Measurements from ENCODE around the gene GAK. TPM values are rescaled to one million over a fixed set of nuclear protein-coding genes. Genes with fewer than 3 reads are reported as not detected.
A peak's percentile ranks its signal among the peaks of the same experiment; 100 is the strongest.

GAK gene
- total RNA-seq, 8 experiments from 2014 or later, result 26.1 to 94.0 (median 44.6) TPM

DNA sequence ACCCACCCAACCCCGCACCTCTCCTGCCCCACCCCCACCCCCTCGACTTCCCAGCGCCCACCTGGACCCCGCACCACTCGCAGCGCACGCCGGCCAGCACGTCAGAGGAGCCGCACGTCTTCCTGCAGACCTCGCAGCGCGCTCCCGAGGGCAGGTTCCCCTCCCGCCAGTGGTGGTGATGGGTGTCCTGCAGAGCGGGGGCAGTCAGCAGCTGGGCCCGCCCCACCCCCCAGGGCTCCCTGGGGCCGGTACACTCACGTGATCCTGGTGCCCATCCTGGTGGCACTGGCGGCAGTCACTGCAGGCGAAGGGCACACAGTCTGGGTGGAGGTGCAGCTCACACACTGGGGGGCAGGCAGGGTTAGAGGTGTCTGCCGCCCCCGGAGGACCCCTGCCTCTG, 36.1 kb upstream of the GAK start:
- peaks cover 13 to 17% of the 10 kb centered on the region in 2 donors for H3K4me1 ChIP-seq (replicated peaks in 1 of 2)
- in situ Hi-C loops (cut with MboI; ENCODE audit: low pct_unique_long_range_greater_than_20kb in 2 of 9, low sequenced_read_pairs in 9 of 9, unreplicated experiment in 9 of 9), result no loop called here
- no CpG with 5 or more reads among the region's 24 CpGs for WGBS, 10 experiments
- no peak overlapping the region for H3K4me3 ChIP-seq
- H3K27ac ChIP-seq, result no peak overlapping the region
- no peak for ATAC-seq (replicated peaks in 6 of 8)

DNA sequence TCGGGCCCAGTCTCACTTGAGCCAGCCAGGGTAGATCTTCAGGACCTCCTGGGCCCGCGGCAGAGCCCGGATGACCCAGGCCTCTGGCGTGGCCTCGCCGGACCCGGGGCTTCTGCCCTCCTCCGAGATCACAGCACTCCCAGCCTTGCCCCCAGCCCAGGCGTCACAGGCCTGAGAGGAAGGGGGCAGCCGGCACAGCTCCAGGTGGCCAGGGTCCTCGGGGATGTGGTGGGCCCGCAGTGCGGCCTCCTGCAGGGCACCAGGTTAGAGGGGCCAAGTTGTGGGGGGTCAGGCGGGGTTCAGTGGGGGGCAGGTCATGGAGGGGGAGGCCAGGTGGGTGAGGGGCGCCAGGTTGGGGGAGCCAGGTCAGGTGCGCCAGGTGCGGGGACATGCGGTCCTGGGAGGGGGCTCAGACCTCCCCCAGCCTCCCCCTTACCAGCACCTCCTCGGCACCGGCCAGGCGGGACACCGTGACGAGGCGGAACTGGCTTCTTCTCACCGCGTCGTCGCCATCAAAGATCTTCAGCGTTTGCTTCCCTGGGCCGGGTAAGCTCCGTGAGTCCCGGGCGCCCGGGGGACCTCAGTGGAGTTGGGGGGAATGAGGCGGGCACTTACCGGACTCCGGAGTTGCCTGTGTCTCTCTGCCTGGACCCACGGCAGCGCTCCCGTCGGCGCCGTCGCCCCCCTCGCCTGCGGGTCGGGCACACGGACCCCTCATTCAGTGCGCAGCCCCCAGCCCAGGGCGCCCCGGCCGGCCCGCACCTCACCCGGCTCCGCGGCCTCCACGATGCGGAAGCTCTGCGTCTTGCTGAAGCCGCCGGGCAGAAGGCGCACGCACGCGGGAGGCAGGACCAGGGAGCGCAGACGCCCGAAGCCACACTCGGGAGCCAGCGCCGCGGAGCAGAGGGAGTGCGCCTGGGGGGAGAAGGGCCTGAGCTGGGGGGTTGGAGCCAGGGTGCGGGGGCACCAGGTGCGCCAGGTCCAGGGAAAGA, 35.3 kb upstream of the GAK start:
- Histone ChIP-seq H3K4me3 (peak overlapping the region in 1 of 5 donors; percentile 0), H3K27ac (no peak overlapping the region), H3K4me1 (replicated peaks in 1 of 2) (peaks cover 11 to 14% of the 10 kb centered on the region in 2 donors)
- in situ Hi-C loops (cut with MboI; ENCODE audit: low pct_unique_long_range_greater_than_20kb in 2 of 9, low sequenced_read_pairs in 9 of 9, unreplicated experiment in 9 of 9), result no loop called here
- WGBS, 10 experiments, result 14% methylated on average over 7 of the region's 76 CpGs; no CpG with 5 or more reads in 9 of the 10 experiments
- peak in 1 of 8 experiments; percentile 11 for ATAC-seq (replicated peaks in 6 of 8)

DNA sequence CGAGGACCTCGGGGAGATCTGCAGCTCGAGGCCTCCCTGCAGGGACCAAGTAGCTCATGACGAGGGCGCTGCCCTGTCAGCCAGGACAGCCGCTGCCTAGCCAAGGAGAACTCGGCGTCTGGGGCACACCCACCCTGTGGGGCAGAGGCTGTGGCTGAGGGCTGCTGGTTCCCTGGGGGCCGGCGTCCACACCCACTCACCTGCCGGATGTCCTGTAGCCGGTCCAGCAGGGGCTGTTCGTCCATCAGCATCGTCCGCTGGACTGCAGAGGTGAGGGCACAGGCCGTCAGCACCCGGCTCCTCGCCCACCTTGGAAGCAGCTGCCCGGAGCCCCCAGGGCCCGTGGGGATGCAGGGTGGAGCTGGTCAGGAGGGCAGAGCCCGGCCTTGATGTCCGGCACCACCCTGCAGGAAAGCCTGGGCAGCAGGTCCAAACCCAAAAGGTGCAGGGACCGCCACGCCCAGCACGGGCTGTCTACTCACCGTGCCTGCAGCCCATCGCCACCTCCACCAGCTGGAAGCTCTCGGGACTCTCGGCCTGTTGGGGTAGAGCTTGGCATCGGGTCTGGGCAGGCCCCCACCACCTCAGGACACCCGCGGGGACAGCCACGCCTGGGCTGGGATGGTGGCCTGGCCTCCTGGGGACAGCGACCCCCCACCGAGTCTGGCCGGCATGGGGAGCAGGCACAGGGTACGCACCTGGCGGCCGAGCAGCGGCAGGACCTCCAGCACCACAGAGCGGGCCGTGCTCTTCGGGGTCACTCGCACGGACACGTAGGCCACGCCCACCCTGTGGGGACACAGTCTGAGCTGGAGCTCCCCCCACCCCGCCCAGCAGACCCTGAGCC, 34.4 kb upstream of the GAK start:
- no peak overlapping the region for H3K27ac ChIP-seq
- WGBS, 10 experiments, result 78 to 100% (median 100%) methylated on average over 1 to 9 of the region's 48 CpGs; no CpG with 5 or more reads in 5 of the 10 experiments
- no peak for ATAC-seq (replicated peaks in 6 of 8)
- no peak overlapping the region for H3K4me3 ChIP-seq
- in situ Hi-C loops (cut with MboI; ENCODE audit: low pct_unique_long_range_greater_than_20kb in 2 of 9, low sequenced_read_pairs in 9 of 9, unreplicated experiment in 9 of 9), result no loop called here
- H3K4me1 ChIP-seq (replicated peaks in 1 of 2), result peaks cover 4 to 7% of the 10 kb centered on the region in 2 donors

DNA sequence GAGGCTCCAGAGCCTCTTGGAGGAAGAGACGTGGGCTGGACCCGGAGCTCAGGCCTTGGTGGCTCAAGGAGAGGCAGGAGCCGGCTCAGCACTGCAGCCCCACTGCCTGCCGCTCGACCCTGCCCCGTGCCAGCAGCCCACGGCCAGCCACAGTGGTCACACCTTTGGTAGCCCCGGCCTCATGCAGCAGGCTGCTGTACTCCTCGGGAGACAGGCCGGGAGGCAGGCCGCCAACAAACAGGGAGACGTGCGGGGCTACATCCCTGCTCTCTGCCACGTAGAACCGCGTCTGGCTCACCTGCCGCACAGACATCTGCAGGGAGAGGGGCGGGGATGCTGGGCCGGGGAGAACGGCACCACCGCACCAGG, 33.6 kb upstream of the GAK start:
- in situ Hi-C loops (cut with MboI; ENCODE audit: low pct_unique_long_range_greater_than_20kb in 2 of 9, low sequenced_read_pairs in 9 of 9, unreplicated experiment in 9 of 9), result no loop called here
- Histone ChIP-seq H3K4me3 (no peak overlapping the region), H3K27ac (no peak overlapping the region), H3K4me1 (replicated peaks in 1 of 2) (peaks cover 4 to 5% of the 10 kb centered on the region in 2 donors)
- no peak for ATAC-seq (replicated peaks in 6 of 8)
- WGBS, 10 experiments, result 93 to 95% methylated on average over 3 to 4 of the region's 21 CpGs; no CpG with 5 or more reads in 8 of the 10 experiments

DNA sequence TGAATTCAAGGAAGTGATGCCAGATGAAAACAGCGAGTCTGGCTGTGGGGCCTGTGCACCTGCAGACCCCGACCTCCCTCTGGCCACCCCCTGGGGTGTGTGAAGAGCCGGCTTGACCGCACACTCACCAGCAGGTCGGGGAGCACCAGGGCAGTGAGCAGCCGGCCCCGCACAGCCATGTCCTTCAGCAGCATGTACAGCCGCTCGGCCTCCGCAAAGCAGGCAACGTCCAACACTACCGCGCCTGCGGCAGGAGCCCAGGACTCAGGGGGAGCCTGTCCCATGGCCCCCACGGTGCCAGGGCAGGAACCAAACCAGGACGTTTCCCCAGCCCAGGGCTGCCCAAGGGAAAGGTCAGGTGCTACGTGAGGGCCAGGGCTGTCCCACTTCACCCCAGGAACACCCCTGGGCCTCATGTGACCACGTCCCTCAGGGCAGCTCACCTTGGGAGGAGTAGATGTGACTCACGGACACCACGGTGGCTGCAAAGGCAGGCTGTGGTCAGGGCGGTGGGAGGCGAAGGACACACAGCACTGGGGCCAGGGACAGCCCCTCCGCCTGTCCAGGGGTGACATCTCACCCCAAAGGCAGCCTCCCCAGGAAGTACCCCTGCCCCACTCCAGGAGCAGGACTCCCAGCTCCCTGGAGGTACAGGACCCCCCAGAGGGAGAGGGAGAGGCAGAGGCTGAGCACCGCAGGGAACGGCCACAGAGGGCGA, 33.1 kb upstream of the GAK start:
- in situ Hi-C loops (cut with MboI; ENCODE audit: low pct_unique_long_range_greater_than_20kb in 2 of 9, low sequenced_read_pairs in 9 of 9, unreplicated experiment in 9 of 9), result no loop called here
- ATAC-seq (replicated peaks in 6 of 8), result no peak
- no peak overlapping the region for H3K27ac ChIP-seq

DNA sequence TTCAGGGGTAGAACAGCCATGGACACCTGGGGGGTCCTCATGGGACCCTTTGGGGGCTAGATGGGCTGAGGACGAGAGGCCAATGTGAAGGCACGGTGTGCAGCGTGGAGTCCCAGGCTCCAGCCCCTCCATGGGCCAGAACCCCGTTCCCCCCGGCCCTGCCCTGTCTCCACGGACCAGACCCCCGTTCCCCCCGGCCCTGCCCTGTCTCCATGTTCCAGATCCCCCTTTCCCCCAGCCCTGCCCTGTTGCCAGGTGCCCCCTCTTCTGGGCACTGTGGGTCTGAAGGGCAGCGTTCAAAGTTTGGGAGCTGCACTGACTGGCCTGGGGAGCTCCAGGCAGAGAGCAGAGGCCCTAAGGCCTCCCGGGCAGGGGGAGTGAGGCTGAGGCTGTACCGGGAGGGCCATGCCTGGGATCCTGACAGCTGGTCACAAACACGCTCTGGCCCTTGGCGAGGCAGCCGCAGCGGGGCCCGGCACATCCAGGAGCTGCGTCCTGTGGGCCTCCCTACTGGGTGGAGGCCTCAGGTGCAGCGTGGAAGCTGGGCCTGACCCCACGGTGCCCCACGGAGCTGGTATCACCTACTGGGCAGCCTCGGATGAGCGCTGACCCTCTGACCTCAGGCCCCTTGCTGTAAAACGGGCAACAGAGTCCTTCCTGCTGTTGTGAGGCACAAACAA, 32.4 kb upstream of the GAK start:
- in situ Hi-C loops (cut with MboI; ENCODE audit: low pct_unique_long_range_greater_than_20kb in 2 of 9, low sequenced_read_pairs in 9 of 9, unreplicated experiment in 9 of 9), result no loop called here
- peaks cover 4 to 5% of the 10 kb centered on the region in 2 donors for H3K4me1 ChIP-seq (replicated peaks in 1 of 2)

More for the DNA sequence above, 33.1 kb upstream of the GAK start:
- no peak overlapping the region for H3K4me3 ChIP-seq
- peaks cover 4 to 5% of the 10 kb centered on the region in 2 donors for H3K4me1 ChIP-seq (replicated peaks in 1 of 2)
- 67 to 100% (median 86%) methylated on average over 1 to 12 of the region's 26 CpGs; no CpG with 5 or more reads in 2 of the 10 experiments for WGBS, 10 experiments

DNA sequence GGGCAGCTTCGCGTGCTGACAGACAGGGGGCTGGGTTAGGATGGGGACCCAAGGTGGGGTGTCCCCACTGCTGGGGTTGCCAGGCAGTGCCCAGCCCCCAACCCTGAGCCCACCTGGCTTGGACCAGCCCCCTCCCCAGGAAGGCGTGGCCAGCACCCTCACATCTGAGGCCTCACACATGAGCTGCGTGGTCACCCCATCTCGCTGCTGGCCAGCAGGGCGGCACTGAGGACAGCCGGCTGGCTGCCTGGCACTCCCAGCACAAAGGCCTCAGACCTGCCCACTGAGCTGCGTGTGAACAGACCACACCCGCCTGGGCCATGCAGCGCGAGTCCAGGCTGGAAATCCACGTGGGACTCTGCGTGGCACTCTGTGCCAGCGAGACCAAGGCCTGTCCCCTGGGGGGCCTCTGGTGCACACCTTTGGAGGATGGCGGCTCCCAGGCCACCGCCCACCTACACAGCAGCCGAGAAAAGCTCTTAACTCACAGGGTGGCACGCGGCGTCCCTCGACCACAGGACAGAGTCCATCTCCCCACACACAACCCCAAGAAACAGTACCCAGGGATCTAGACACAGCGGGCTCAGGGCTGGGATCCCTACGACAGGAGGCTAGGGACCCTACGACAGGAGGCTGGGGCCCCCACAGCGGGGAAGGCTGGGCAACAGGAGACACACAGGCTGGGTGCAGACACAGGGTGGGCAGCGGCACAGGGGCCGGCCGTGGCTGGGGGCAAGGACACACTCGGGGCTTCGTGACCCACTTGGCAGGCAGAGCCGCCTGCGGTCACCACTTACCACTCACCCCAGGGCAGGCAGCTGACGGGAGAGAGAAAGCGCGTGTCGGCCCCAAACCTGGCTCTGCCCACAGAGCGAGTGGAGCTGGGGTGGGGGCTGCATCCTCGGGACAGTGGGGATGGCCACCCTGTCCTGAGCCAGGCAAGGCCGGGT, 31.4 kb upstream of the GAK start:
- ATAC-seq (replicated peaks in 6 of 8), result no peak
- in situ Hi-C loops (cut with MboI; ENCODE audit: low pct_unique_long_range_greater_than_20kb in 2 of 9, low sequenced_read_pairs in 9 of 9, unreplicated experiment in 9 of 9), result no loop called here
- Histone ChIP-seq H3K4me1 (replicated peaks in 1 of 2) (peaks cover 4 to 5% of the 10 kb centered on the region in 2 donors), H3K27ac (no peak overlapping the region), H3K4me3 (no peak overlapping the region)
- 80 to 100% (median 83%) methylated on average over 1 to 7 of the region's 39 CpGs; no CpG with 5 or more reads in 5 of the 10 experiments for WGBS, 10 experiments

More for the DNA sequence above, 32.4 kb upstream of the GAK start:
- ATAC-seq (replicated peaks in 6 of 8), result no peak
- H3K4me3 ChIP-seq, result no peak overlapping the region
- WGBS, 10 experiments, result 40 to 92% (median 73%) methylated on average over 1 to 5 of the region's 23 CpGs; no CpG with 5 or more reads in 6 of the 10 experiments
- no peak overlapping the region for H3K27ac ChIP-seq

DNA sequence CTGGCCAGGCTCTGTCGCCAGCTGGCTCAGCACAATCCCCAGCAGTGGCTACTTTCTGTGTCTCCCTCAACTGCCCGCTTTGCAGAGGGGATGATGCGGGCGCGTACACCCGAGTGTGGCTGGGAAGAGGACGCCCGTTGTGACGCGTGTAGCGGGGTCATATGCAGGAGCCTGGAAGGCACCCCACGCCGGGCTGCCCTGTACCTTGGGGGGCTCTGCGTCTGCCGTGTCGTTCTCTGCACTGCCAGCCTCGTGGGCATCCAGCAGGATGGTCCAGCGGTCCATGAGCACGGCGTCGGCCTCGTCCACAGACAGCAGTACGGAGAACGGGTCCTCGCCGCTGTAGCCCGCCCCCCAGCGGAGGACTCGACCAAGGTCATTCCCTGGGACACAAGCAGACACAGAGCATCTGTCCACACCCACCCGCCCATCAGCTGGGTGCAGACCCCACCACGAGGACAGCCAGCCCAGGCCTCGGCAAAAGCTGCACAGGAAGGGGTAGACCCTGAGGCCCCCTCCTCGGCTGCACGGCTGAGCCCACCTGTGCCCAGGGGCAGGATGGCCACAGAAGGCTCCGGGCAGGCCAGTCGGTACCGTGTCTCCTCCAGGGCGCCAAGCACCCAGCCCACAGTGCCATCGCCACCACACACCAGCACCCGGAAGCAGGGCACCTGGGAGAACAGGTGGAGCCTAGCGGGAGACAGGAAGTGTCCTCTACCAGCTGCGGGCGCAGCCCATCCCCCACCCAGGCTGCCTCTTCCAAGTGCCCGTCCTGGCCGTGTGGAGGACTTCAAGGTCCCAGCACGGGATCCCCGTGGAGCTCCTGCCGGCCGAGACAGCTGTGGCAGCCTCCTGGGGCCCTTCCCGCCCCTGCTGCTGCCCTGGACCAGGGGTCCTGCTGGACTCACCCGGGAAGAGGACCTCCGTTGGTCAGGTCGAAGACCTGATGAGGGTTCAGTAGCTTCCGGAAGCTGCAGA, 30.4 kb upstream of the GAK start:
- Histone ChIP-seq H3K4me3 (no peak overlapping the region), H3K27ac (no peak overlapping the region), H3K4me1 (replicated peaks in 1 of 2) (peaks cover under 1 to 1% of the 10 kb centered on the region in 2 donors)
- 72 to 100% (median 95%) methylated on average over 1 to 11 of the region's 54 CpGs; no CpG with 5 or more reads in 6 of the 10 experiments for WGBS, 10 experiments
- in situ Hi-C loops (cut with MboI; ENCODE audit: low pct_unique_long_range_greater_than_20kb in 2 of 9, low sequenced_read_pairs in 9 of 9, unreplicated experiment in 9 of 9), result no loop called here
- ATAC-seq (replicated peaks in 6 of 8), result peak in 1 of 8 experiments; percentile 6

DNA sequence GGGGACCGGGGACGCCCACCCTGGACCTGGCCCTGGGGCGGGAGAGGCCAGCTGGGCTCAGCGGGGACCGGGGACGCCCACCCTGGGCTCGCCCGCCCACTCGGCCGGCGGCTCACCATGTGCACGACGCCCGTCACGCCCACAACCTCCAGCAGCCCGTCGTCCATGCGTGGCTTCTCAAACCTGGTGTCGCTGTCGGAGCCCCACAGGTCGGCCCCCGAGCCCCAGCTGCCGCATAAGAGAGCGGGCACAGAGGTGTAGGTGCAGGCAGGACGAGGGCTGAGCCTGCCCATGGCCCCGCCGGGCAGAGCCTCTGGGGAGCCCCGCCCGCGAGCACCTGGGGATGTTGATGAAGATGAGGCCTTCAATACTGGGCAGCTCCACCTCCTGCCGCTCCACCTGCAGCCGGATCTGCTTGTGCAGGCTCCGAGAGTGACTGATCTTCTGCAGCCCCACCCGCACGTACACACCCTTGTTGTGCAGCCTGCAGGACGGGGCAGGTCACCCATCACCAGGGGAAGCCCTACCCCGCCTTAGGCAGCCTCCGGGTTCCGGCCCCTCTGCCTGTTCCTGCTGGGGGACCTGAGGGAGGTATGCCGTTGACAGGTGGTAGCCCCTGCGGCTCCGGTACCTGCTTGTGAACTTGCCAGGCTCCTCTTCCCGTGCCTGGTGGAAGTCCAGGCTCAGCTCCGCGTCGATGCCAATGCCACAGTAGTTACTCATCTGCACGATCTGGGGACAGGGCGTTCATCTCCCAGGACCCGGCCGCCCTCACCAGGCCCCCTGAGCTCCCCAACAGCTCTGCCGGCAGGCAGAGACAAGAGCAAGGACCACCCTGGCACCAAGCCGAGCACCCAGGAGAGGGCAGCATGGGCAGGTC, 29.5 kb upstream of the GAK start:
- peak in 1 of 8 experiments; percentile 48 for ATAC-seq (replicated peaks in 6 of 8)
- in situ Hi-C loops (cut with MboI; ENCODE audit: low pct_unique_long_range_greater_than_20kb in 2 of 9, low sequenced_read_pairs in 9 of 9, unreplicated experiment in 9 of 9), result no loop called here
- WGBS, 10 experiments, result 72 to 92% (median 90%) methylated on average over 2 to 12 of the region's 52 CpGs; no CpG with 5 or more reads in 7 of the 10 experiments
- Histone ChIP-seq H3K27ac (no peak overlapping the region), H3K4me1 (replicated peaks in 1 of 2) (no peaks in the 10 kb centered on the region), H3K4me3 (no peak overlapping the region)
